Cerebellar cortex (tissue), 1 donor: ENCODE results near the gene LARP4B.

ENCODE experiments used
- DNase-seq: peaks from one replicate; pipeline ENCODE4 v3.0.0-alpha.2; 2015; ENCODE audit warnings: low spot score

The LARP4B gene

GRCh38 chr10:866577-866941 is 64.9 kb downstream of the LARP4B start:
- DNase-seq: no peak

GRCh38 chr10:865924-866576 is 65.5 kb downstream of the LARP4B start:
- peak; percentile 92 for DNase-seq

GRCh38 chr10:865257-865656 is 66.2 kb downstream of the LARP4B start:
- no peak for DNase-seq

- DNase-seq: no peak
These were observed 71.0 kb downstream of the LARP4B start for GRCh38 chr10:860519-860918.

GRCh38 chr10:856416-857157 is 74.9 kb downstream of the LARP4B start:
- no peak for DNase-seq

GRCh38 chr10:855671-856070 is 75.8 kb downstream of the LARP4B start:
- no peak for DNase-seq

- DNase-seq: no peak
These were observed 76.4 kb downstream of the LARP4B start for GRCh38 chr10:855079-855478.

- no peak for DNase-seq
These were observed 78.5 kb downstream of the LARP4B start for GRCh38 chr10:853017-853416.

GRCh38 chr10:852386-852785 is 79.1 kb downstream of the LARP4B start:
- DNase-seq: no peak

GRCh38 chr10:851901-852300 is 79.6 kb downstream of the LARP4B start:
- DNase-seq: no peak

- DNase-seq: no peak
These were observed 81.4 kb downstream of the LARP4B start for GRCh38 chr10:850093-850492.

GRCh38 chr10:847868-848267 is 83.6 kb downstream of the LARP4B start:
- DNase-seq: no peak

- no peak for DNase-seq
These were observed 85.3 kb downstream of the LARP4B start for GRCh38 chr10:846126-846685.

GRCh38 chr10:845526-845925 is 86.0 kb downstream of the LARP4B start:
- no peak for DNase-seq

GRCh38 chr10:844552-844951 is 87.0 kb downstream of the LARP4B start:
- DNase-seq: no peak

- DNase-seq: no peak
These were observed 87.8 kb downstream of the LARP4B start for GRCh38 chr10:843703-844102.

GRCh38 chr10:842795-843194 is 88.7 kb downstream of the LARP4B start:
- DNase-seq: no peak

- peak; percentile 59 for DNase-seq
These were observed 90.0 kb downstream of the LARP4B start for GRCh38 chr10:841535-841934.

GRCh38 chr10:839550-840205 is 91.8 kb downstream of the LARP4B start:
- no peak for DNase-seq

GRCh38 chr10:836782-837181 is 94.7 kb downstream of the LARP4B start:
- DNase-seq: no peak

- no peak for DNase-seq
These were observed 97.0 kb downstream of the LARP4B start for GRCh38 chr10:834493-834892.

GRCh38 chr10:829241-829640 is 102.3 kb downstream of the LARP4B start:
- DNase-seq: no peak

- DNase-seq: no peak
These were observed 103.3 kb downstream of the LARP4B start for GRCh38 chr10:828191-828590.
